NAMALWA (cell line): ENCODE results near the gene DIP2C.
"Not testable (repeated sequence)": the region's sequence is repeated elsewhere in the genome, so short reads cannot be mapped to it uniquely, and the experiment has no call there.

Source experiments
- DNase-seq: peaks from one replicate; pipeline ENCODE4 v3.0.0-alpha.2; 2015; ENCODE audit warnings: low spot score

The DIP2C gene

GRCh38 chr10:597976-598375 is 91.5 kb downstream of the DIP2C start:
- no peak for DNase-seq

GRCh38 chr10:596725-597345 is 92.6 kb downstream of the DIP2C start:
- DNase-seq = no peak

- not testable (repeated sequence) for DNase-seq
These were observed 93.3 kb downstream of the DIP2C start for GRCh38 chr10:596131-596530.

GRCh38 chr10:595473-595872 is 94.0 kb downstream of the DIP2C start:
- no peak for DNase-seq

GRCh38 chr10:594584-595270 is 94.7 kb downstream of the DIP2C start:
- no peak for DNase-seq

- no peak for DNase-seq
These were observed 95.5 kb downstream of the DIP2C start for GRCh38 chr10:593901-594457.

- no peak for DNase-seq
These were observed 96.0 kb downstream of the DIP2C start for GRCh38 chr10:593421-593820.

GRCh38 chr10:593016-593415 is 96.5 kb downstream of the DIP2C start:
- DNase-seq = no peak

- DNase-seq = no peak
These were observed 97.8 kb downstream of the DIP2C start for GRCh38 chr10:591646-592045.

- DNase-seq = no peak
These were observed 98.7 kb downstream of the DIP2C start for GRCh38 chr10:590721-591120.

GRCh38 chr10:589961-590680 is 99.3 kb downstream of the DIP2C start:
- DNase-seq = no peak

- DNase-seq = no peak
These were observed 101.0 kb downstream of the DIP2C start for GRCh38 chr10:588246-589165.

- no peak for DNase-seq
These were observed 102.8 kb downstream of the DIP2C start for GRCh38 chr10:586716-587115.

GRCh38 chr10:586151-586550 is 103.3 kb downstream of the DIP2C start:
- no peak for DNase-seq

GRCh38 chr10:585502-585901 is 104.0 kb downstream of the DIP2C start:
- no peak for DNase-seq

GRCh38 chr10:584497-585290 is 104.8 kb downstream of the DIP2C start:
- not testable (repeated sequence) for DNase-seq

GRCh38 chr10:583433-583832 is 106.0 kb downstream of the DIP2C start:
- no peak for DNase-seq

- no peak for DNase-seq
These were observed 107.6 kb downstream of the DIP2C start for GRCh38 chr10:581776-582330.

- DNase-seq = no peak
These were observed 108.7 kb downstream of the DIP2C start for GRCh38 chr10:580778-581177.

GRCh38 chr10:576130-576465 is 113.4 kb downstream of the DIP2C start:
- DNase-seq = no peak
